ENCODE measurements around the gene MAP3K8. TPM values are rescaled to one million over a fixed set of nuclear protein-coding genes. Genes with fewer than 3 reads are reported as not detected.
A peak's percentile ranks its signal among the peaks of the same experiment; 100 is the strongest.
"Not testable (repeated sequence)": the region's sequence is repeated elsewhere in the genome, so short reads cannot be mapped to it uniquely, and the experiment has no call there.

MAP3K8 gene
- total and polyA plus RNA-seq, 2 donors (not counting 3 experiments of a cell fraction or from before 2014, with no cell fraction given), result 5.2 to 10.6 TPM

GRCh38 chr10:30435073-30435422 is 1.1 kb downstream of the MAP3K8 start:
- Histone ChIP-seq H3K4me2 (ENCODE audit: insufficient read depth, low read length) (peak overlapping the region; percentile 93), H3K9ac (replicated peaks; ENCODE audit: extremely low read depth, insufficient read depth, low read length) (peak overlapping the region; percentile 69), H3K4me1 (ENCODE audit: control insufficient read depth, extremely low read depth, insufficient read depth, low read length) (peaks cover 21% of the 10 kb centered on the region), H3K9me3 (replicated peaks; ENCODE audit: control insufficient read depth, insufficient read depth, low read length) (no peaks in the 10 kb centered on the region), H4K20me1 (replicated peaks; ENCODE audit: control insufficient read depth, extremely low read depth, insufficient read depth, low read length) (no peaks in the 10 kb centered on the region), H3K27me3 (ENCODE audit: control insufficient read depth in 2 of 2, insufficient read depth in 2 of 2, low read length in 2 of 2) (no peaks in the 10 kb centered on the region), H3K79me2 (ENCODE audit: control insufficient read depth, insufficient read depth, low read length) (peaks cover 4% of the 10 kb centered on the region), H2AFZ (ENCODE audit: low read depth, low read length) (peak overlapping the region; percentile 77), H3K27ac (ENCODE audit: insufficient read depth, low read depth, low read length) (peak overlapping the region; percentile 84), H3K4me3 (replicated peaks in 1 of 3; ENCODE audit: insufficient read depth in 1 of 3, low read depth in 1 of 3, low read length in 3 of 3) (peak overlapping the region; percentile 70 to 78 (median 74)), H3K9me1 (replicated peaks; ENCODE audit: control insufficient read depth, extremely low read depth, insufficient read depth, low read length) (no peaks in the 10 kb centered on the region), H3K36me3 (ENCODE audit: control insufficient read depth in 2 of 2, extremely low read depth in 1 of 2, insufficient read depth in 2 of 2, low read length in 2 of 2) (peaks cover 0 to 3% of the 10 kb centered on the region in 2 experiments)
- FAIRE-seq, result peak; percentile 73
- ChIA-PET CTCF (interaction anchor here (0.6 to 3.3 kb wide), 4 partner anchors 12 to 147 kb away, joined by 3 to 15 read pairs (median 3); no protein-coding TSS in a partner anchor), POLR2A (interaction anchor here (0.7 kb wide), 1 partner anchor 11 kb away, joined by 3 read pairs; no protein-coding TSS in a partner anchor)
- no peak for DNase-seq (ENCODE audit: low read depth, low spot score)
- dilution Hi-C loops (cut with MboI; ENCODE audit: extremely low pct_ligation_motif_present, low sequenced_read_pairs) (no loop called here), intact Hi-C loops (cut with micrococcal nuclease) (no loop called here)
- BruUV-seq (replicated peaks), result TSS peak; percentile 22
- TF ChIP-seq FOS (IDR thresholded peaks at IDR 0.05; ENCODE audit: borderline replicate concordance, insufficient read depth, low read length) (no peak), POLR2A (IDR thresholded peaks at IDR 0.05; ENCODE audit: low read depth, low read length) (no peak), JUN (IDR thresholded peaks at IDR 0.05; ENCODE audit: borderline replicate concordance, insufficient read depth, insufficient read length, low read depth) (no peak), MAX (IDR thresholded peaks at IDR 0.05; ENCODE audit: insufficient read depth, insufficient read length) (no peak), MYC (IDR thresholded peaks at IDR 0.05; ENCODE audit: low read depth, low read length) (no peak), EZH2 (IDR thresholded peaks at IDR 0.05; ENCODE audit: borderline replicate concordance, low read depth, low read length, severe bottlenecking) (no peak), CTCF (IDR thresholded peaks at IDR 0.05; ENCODE audit: extremely low read depth in 1 of 2, insufficient read depth in 1 of 2, low read depth in 1 of 2, low read length in 2 of 2) (no peak)

GRCh38 chr10:30435499-30436167 is 1.6 kb downstream of the MAP3K8 start:
- H4K20me1 ChIP-seq (replicated peaks; ENCODE audit: control insufficient read depth, extremely low read depth, insufficient read depth, low read length); H3K27me3 ChIP-seq (ENCODE audit: control insufficient read depth in 2 of 2, insufficient read depth in 2 of 2, low read length in 2 of 2); H3K9me3 ChIP-seq (replicated peaks; ENCODE audit: control insufficient read depth, insufficient read depth, low read length); H3K27ac ChIP-seq (ENCODE audit: insufficient read depth, low read depth, low read length); dilution Hi-C loops (cut with MboI; ENCODE audit: extremely low pct_ligation_motif_present, low sequenced_read_pairs); H3K79me2 ChIP-seq (ENCODE audit: control insufficient read depth, insufficient read depth, low read length); BruUV-seq (replicated peaks); H3K36me3 ChIP-seq (ENCODE audit: control insufficient read depth in 2 of 2, extremely low read depth in 1 of 2, insufficient read depth in 2 of 2, low read length in 2 of 2); H3K9me1 ChIP-seq (replicated peaks; ENCODE audit: control insufficient read depth, extremely low read depth, insufficient read depth, low read length); FAIRE-seq; intact Hi-C loops (cut with micrococcal nuclease): not testable (repeated sequence)
- Histone ChIP-seq H3K4me1 (ENCODE audit: control insufficient read depth, extremely low read depth, insufficient read depth, low read length) (peaks cover 21% of the 10 kb centered on the region), H3K4me3 (replicated peaks in 1 of 3; ENCODE audit: insufficient read depth in 1 of 3, low read depth in 1 of 3, low read length in 3 of 3) (peak overlapping the region in 2 of 3 experiments; percentile 70 to 78), H3K4me2 (ENCODE audit: insufficient read depth, low read length) (peak overlapping the region; percentile 93), H2AFZ (ENCODE audit: low read depth, low read length) (peak overlapping the region; percentile 77), H3K9ac (replicated peaks; ENCODE audit: extremely low read depth, insufficient read depth, low read length) (peak overlapping the region; percentile 17)
- DNase-seq (ENCODE audit: low read depth, low spot score), result peak; percentile 13
- POLR2A ChIA-PET, result interaction anchor here (0.7 kb wide), 1 partner anchor 10 kb away, joined by 3 read pairs; no protein-coding TSS in a partner anchor
- CTCF ChIA-PET, result interaction anchor here (0.6 to 3.3 kb wide), 5 partner anchors 11 to 146 kb away, joined by 3 to 15 read pairs (median 3); no protein-coding TSS in a partner anchor

Measured in endothelial cell of umbilical vein (primary cell).